Jurkat, Clone E6-1 (cell line): ENCODE results near the gene INPP5J. TPM values are rescaled to one million over a fixed set of nuclear protein-coding genes. Genes with fewer than 3 reads are reported as not detected.
"Not testable (repeated sequence)": the region's sequence is repeated elsewhere in the genome, so short reads cannot be mapped to it uniquely, and the experiment has no call there.

ENCODE experiments used
- DNase-seq: peaks from one replicate; pipeline ENCODE4 v3.0.0-alpha.2; 2011; ENCODE audit warnings: low read depth, low spot score
- H3K4me3 ChIP-seq: 2 replicates; pipeline ENCODE4 v1.5.1; 2011; ENCODE audit warnings: mild to moderate bottlenecking, low read length, control low read depth, moderate library complexity
- polyA plus RNA-seq: library from polyadenylated mRNA; unstranded; fragments of >200 nt; gene quantifications from one replicate; pipeline ENCODE4 v1.2.1, GENCODE V29; 2012; ENCODE audit warnings: missing spikeins; ENCODE audit not compliant: insufficient read length, insufficient read depth

INPP5J gene
- polyA plus RNA-seq: not detected

- no peak within 1 kb of the TSS for H3K4me3 ChIP-seq
- no peak for DNase-seq
These were observed at the start of gene INPP5J for GRCh38 chr22:31122532-31123291. TSS of gene INPP5J (plus strand) at chr22:31122966. CDS start at chr22:31123015, 49 bp downstream.

- H3K4me3 ChIP-seq, DNase-seq: not testable (repeated sequence)
These were observed 49.6 kb upstream of the INPP5J start for GRCh38 chr22:31073125-31073524.

- not testable (repeated sequence) for DNase-seq, H3K4me3 ChIP-seq
These were observed 49.1 kb upstream of the INPP5J start for GRCh38 chr22:31073545-31074145.

- no peak overlapping the region for H3K4me3 ChIP-seq
- DNase-seq: no peak
These were observed 46.8 kb upstream of the INPP5J start for GRCh38 chr22:31075961-31076360.

- H3K4me3 ChIP-seq: no peak overlapping the region
- no peak for DNase-seq
These were observed 45.1 kb upstream of the INPP5J start for GRCh38 chr22:31077681-31078080.

- DNase-seq, H3K4me3 ChIP-seq: not testable (repeated sequence)
These were observed 44.4 kb upstream of the INPP5J start for GRCh38 chr22:31078389-31078788.

- H3K4me3 ChIP-seq: no peak overlapping the region
- DNase-seq: no peak
These were observed 43.6 kb upstream of the INPP5J start for GRCh38 chr22:31079095-31079642.

GRCh38 chr22:31080164-31080847, 42.5 kb upstream of the INPP5J start:
- DNase-seq: no peak

GRCh38 chr22:31080848-31081649, 41.7 kb upstream of the INPP5J start, which contains the start of gene SMTN:
TSS of gene SMTN (plus strand) at chr22:31081318. CDS start at chr22:31083259, 1,941 bp downstream.
- DNase-seq: peak; percentile 77
- peak within 1 kb of the TSS; percentile 70 for H3K4me3 ChIP-seq

More at GRCh38 chr22:31080164-31080847, 42.5 kb upstream of the INPP5J start:
- peak overlapping the region; percentile 70 for H3K4me3 ChIP-seq

GRCh38 chr22:31081963-31082605, 40.7 kb upstream of the INPP5J start:
- no peak for DNase-seq
- peak overlapping the region; percentile 70 for H3K4me3 ChIP-seq

GRCh38 chr22:31082606-31083376, 40.0 kb upstream of the INPP5J start:
- no peak overlapping the region for H3K4me3 ChIP-seq
- DNase-seq: peak; percentile 76

GRCh38 chr22:31083377-31083768, 39.4 kb upstream of the INPP5J start:
- DNase-seq: no peak
- no peak overlapping the region for H3K4me3 ChIP-seq

GRCh38 chr22:31083923-31084810, 38.6 kb upstream of the INPP5J start:
- peak overlapping the region; percentile 85 for H3K4me3 ChIP-seq
- DNase-seq: no peak

GRCh38 chr22:31084811-31085492, 37.8 kb upstream of the INPP5J start:
- H3K4me3 ChIP-seq: peak overlapping the region; percentile 85
- peak; percentile 64 for DNase-seq

- DNase-seq: no peak
- H3K4me3 ChIP-seq: peak overlapping the region; percentile 85
These were observed 37.3 kb upstream of the INPP5J start for GRCh38 chr22:31085493-31085824.

- DNase-seq: no peak
- no peak overlapping the region for H3K4me3 ChIP-seq
These were observed 36.8 kb upstream of the INPP5J start for GRCh38 chr22:31085928-31086327.
